D721Med (cell line): Measurements from ENCODE around the gene VEPH1.

Experiments used
- DNase-seq: peaks from one replicate; pipeline ENCODE4 v3.0.0; 2011; ENCODE audit warnings: low spot score; ENCODE audit not compliant: insufficient read length
- FAIRE-seq: peaks from 2 replicates; lab custom pipeline; 2011; peaks lifted over from hg19 to GRCh38; lab: Jason Lieb, UNC
- TF ChIP-seq, protein P1 (sequence below): IDR thresholded peaks from 2 replicates; pipeline ENCODE4 v1.5.1; 2012; ENCODE audit warnings: mild to moderate bottlenecking, control low read depth; ENCODE audit not compliant: insufficient read depth; ENCODE audit errors: missing control alignments

VEPH1 gene

GRCh38 chr3:157420606-157421130, 82.5 kb downstream of the VEPH1 start:
- no peak for DNase-seq
- TF ChIP-seq, protein P1, sequence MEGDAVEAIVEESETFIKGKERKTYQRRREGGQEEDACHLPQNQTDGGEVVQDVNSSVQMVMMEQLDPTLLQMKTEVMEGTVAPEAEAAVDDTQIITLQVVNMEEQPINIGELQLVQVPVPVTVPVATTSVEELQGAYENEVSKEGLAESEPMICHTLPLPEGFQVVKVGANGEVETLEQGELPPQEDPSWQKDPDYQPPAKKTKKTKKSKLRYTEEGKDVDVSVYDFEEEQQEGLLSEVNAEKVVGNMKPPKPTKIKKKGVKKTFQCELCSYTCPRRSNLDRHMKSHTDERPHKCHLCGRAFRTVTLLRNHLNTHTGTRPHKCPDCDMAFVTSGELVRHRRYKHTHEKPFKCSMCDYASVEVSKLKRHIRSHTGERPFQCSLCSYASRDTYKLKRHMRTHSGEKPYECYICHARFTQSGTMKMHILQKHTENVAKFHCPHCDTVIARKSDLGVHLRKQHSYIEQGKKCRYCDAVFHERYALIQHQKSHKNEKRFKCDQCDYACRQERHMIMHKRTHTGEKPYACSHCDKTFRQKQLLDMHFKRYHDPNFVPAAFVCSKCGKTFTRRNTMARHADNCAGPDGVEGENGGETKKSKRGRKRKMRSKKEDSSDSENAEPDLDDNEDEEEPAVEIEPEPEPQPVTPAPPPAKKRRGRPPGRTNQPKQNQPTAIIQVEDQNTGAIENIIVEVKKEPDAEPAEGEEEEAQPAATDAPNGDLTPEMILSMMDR: no peak
- no peak for FAIRE-seq

GRCh38 chr3:157418104-157418503, 85.1 kb downstream of the VEPH1 start:
- no peak for FAIRE-seq
- DNase-seq: no peak
- TF ChIP-seq, protein P1: no peak

- TF ChIP-seq, protein P1: no peak
- FAIRE-seq: no peak
- no peak for DNase-seq
Observed at GRCh38 chr3:157417247-157417646, 86.0 kb downstream of the VEPH1 start.

- no peak for FAIRE-seq
- TF ChIP-seq, protein P1: no peak
- DNase-seq: no peak
Observed at GRCh38 chr3:157416347-157417087, 86.7 kb downstream of the VEPH1 start.

- DNase-seq: no peak
- FAIRE-seq: no peak
- TF ChIP-seq, protein P1: no peak
Observed at GRCh38 chr3:157414861-157415260, 88.4 kb downstream of the VEPH1 start.

- no peak for DNase-seq
- TF ChIP-seq, protein P1: no peak
- no peak for FAIRE-seq
Observed at GRCh38 chr3:157412323-157412855, 90.8 kb downstream of the VEPH1 start.

- DNase-seq (no peak), FAIRE-seq (no peak)
- TF ChIP-seq, protein P1: no peak
Observed at GRCh38 chr3:157410945-157411344, 92.3 kb downstream of the VEPH1 start.
